Measurements from ENCODE around the gene SSMEM1.
"Not testable (repeated sequence)": the region's sequence is repeated elsewhere in the genome, so short reads cannot be mapped to it uniquely, and the experiment has no call there.

The SSMEM1 gene

DNA sequence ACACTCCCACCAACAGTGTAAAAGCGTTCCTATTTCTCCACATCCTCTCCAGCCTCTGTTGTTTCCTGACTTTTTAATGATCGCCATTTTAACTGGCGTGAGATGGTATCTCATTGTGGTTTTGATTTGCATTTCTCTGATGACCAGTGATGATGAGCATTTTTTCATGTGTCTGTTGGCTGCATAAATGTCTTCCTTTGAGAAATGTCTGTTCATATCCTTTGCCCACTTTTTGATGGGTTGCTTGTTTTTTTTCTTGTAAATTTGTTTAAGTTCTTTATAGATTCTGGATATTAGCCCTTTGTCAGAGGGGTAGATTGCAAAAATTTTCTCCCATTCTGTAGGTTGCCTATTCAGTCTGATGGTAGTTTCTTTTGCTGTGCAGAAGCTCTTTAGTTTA lies 42.0 kb downstream of the SSMEM1 start:
- not testable (repeated sequence) for H3K36me3 Mint-ChIP-seq (ENCODE audit: low read depth); H3K4me3 Mint-ChIP-seq

DNA sequence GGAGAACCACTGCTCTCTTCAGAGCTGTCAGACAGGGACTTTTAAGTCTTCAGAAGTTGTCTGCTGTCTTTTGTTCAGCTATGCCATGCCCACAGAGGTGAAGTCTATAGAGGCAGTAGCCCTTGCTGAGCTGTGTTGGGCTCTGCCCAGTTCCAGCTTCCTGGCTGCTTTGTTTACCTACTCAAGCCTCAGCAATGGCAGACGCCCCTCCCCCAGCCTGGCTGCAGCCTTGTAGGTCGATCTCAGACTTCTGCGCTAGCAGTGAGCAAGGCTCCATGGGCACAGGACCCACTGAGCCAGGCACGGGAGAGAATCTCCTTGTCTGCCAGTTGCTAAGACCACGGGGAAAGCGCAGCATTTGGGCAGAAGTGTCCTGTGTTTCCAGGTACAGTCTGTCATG lies 46.9 kb downstream of the SSMEM1 start:
- Mint-ChIP-seq H3K27ac (no peak overlapping the region), H3K27me3 (no peaks in the 10 kb centered on the region), H3K4me3 (no peak overlapping the region), H3K36me3 (ENCODE audit: low read depth) (peaks cover 2% of the 10 kb centered on the region), H3K4me1 (ENCODE audit: low read depth) (no peaks in the 10 kb centered on the region), H3K9me3 (peaks cover 14% of the 10 kb centered on the region)
- DNase-seq = no peak

More for the DNA sequence above, 42.0 kb downstream of the SSMEM1 start:
- H3K27me3 Mint-ChIP-seq; H3K4me1 Mint-ChIP-seq (ENCODE audit: low read depth); H3K27ac Mint-ChIP-seq; DNase-seq: not testable (repeated sequence)
- H3K9me3 Mint-ChIP-seq = peaks cover 16% of the 10 kb centered on the region

DNA sequence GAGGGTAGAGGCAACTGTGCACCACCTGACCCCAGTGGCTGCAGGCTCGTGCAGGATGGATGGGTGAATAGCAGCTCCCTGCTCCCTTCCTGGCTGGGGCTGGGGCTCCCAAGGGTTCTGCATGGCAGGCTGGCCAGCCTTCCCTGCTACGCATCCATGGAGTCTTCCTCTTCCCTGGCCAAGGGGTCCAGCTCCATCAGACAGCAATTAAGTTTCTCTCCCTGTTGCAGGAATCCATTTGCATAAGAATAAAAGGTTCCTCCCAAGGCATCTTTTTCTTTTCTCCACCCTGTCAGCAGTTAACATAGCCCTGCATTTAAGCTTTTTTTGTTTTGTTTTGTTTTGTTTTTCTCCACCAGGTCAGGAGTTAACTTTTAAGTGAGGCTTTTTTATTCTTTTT lies 49.0 kb downstream of the SSMEM1 start:
- Mint-ChIP-seq H3K9me3 (peaks cover 14% of the 10 kb centered on the region), H3K4me1 (ENCODE audit: low read depth) (no peaks in the 10 kb centered on the region), H3K4me3 (no peak overlapping the region), H3K27ac (no peak overlapping the region), H3K36me3 (ENCODE audit: low read depth) (peaks cover 2% of the 10 kb centered on the region), H3K27me3 (no peaks in the 10 kb centered on the region)
- DNase-seq = no peak

DNA sequence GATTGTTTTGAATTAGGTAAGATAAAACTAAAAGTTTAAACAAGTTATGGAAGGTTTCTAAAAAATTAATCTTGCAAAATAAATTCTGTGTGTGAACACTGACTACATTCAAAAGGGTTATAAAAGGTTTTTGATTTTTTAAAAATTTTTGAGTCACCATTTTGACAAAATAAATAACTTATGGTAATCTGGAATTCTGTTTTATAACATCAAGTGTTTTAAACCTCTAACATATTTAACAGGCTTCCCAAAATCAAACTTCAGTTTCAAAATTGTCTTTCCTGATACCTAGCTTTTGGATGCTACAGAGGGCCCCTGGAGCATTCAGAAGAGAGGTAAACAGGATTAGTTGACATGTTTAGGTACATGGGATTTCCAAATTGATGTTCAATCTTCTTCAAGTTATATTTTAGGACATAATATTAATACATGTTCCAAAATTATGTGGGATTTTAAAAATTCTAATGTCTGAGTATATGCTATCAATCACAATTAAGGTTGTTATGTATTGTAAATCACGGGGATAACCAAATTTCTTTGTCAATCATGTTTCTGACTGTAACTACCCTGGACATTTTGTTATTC lies 50.9 kb downstream of the SSMEM1 start:
- Mint-ChIP-seq H3K27ac (no peak overlapping the region), H3K4me1 (ENCODE audit: low read depth) (no peaks in the 10 kb centered on the region), H3K4me3 (no peak overlapping the region), H3K9me3 (peaks cover 11% of the 10 kb centered on the region), H3K27me3 (no peaks in the 10 kb centered on the region), H3K36me3 (ENCODE audit: low read depth) (peaks cover 2% of the 10 kb centered on the region)
- no peak for DNase-seq

DNA sequence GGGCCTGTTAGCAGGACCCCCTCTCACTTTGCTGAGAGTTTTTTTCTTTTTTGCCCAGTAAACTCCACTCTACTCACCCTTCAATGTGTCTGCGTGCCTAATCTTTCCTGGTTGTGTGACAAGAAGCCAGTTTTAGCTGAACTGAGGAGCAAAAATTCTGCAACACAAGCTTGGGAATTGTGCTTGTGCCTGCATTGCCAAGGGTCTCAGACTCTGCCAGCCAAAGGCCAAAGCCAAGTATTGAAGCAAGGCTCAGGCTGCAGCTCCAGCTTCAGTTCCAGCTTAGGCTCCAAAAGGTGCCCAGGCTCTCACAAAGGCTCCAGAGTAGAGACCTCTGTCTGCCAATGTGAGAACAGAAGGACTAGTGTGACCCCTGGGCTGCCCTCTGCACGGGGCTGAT lies 54.8 kb downstream of the SSMEM1 start:
- no peaks in the 10 kb centered on the region for H3K27me3 Mint-ChIP-seq
- no peak overlapping the region for H3K27ac Mint-ChIP-seq
- no peak overlapping the region for H3K4me3 Mint-ChIP-seq
- DNase-seq = no peak
- H3K36me3 Mint-ChIP-seq (ENCODE audit: low read depth) = no peaks in the 10 kb centered on the region
- H3K9me3 Mint-ChIP-seq = peaks cover 7% of the 10 kb centered on the region
- no peaks in the 10 kb centered on the region for H3K4me1 Mint-ChIP-seq (ENCODE audit: low read depth)

DNA sequence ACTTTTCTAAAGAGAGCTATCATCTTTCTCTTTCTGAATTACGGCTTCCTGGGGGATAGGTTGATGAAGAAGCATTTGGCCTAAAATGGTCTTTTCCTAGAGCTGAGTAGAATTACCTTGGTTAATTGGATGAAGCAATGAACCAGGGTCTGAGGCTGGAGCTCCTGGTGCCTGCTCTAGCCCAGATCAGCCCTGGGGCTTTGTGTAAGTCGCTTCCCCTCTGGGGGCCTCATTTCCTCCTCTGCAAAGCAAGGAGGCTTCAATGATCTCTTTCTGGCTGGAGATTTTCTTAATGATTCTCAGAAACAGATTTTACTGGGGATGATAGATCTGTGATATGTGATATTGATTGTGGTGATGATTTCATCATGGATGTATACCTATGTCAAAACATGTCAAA lies 55.5 kb downstream of the SSMEM1 start:
- no peak for DNase-seq
- no peaks in the 10 kb centered on the region for H3K4me1 Mint-ChIP-seq (ENCODE audit: low read depth)
- H3K36me3 Mint-ChIP-seq (ENCODE audit: low read depth) = no peaks in the 10 kb centered on the region
- no peaks in the 10 kb centered on the region for H3K27me3 Mint-ChIP-seq
- no peak overlapping the region for H3K4me3 Mint-ChIP-seq
- no peak overlapping the region for H3K27ac Mint-ChIP-seq
- peaks cover 6% of the 10 kb centered on the region for H3K9me3 Mint-ChIP-seq

All from activated T-cell treated with anti-CD3 and anti-CD28 coated beads, Interleukin-2, amount 50 U/mL, for 24 hours (primary cell).